Measurements from ENCODE around the gene ZNF407.

The ZNF407 gene

GRCh38 chr18:75033516-75033915 lies 435.8 kb downstream of the ZNF407 start:
- Histone ChIP-seq H3K4me3 (no peak overlapping the region), H3K27ac (no peak overlapping the region)
- TF ChIP-seq CTCF (IDR thresholded peaks at IDR 0.05), result no peak
- DNase-seq (ENCODE audit: low spot score), result no peak

- H3K27ac ChIP-seq, result no peak overlapping the region
- DNase-seq (ENCODE audit: low spot score), result no peak
- H3K4me3 ChIP-seq, result no peak overlapping the region
- TF ChIP-seq CTCF (IDR thresholded peaks at IDR 0.05), result no peak
These were observed 437.3 kb downstream of the ZNF407 start for GRCh38 chr18:75034937-75035336.

GRCh38 chr18:75035928-75036327 lies 438.3 kb downstream of the ZNF407 start:
- no peak for TF ChIP-seq CTCF (IDR thresholded peaks at IDR 0.05)

GRCh38 chr18:75036917-75037688 lies 439.4 kb downstream of the ZNF407 start:
- no peak overlapping the region for H3K27ac ChIP-seq
- DNase-seq (ENCODE audit: low spot score), result no peak
- no peak for TF ChIP-seq CTCF (IDR thresholded peaks at IDR 0.05)

More at GRCh38 chr18:75035928-75036327, 438.3 kb downstream of the ZNF407 start:
- Histone ChIP-seq H3K27ac (no peak overlapping the region), H3K4me3 (no peak overlapping the region)
- no peak for DNase-seq (ENCODE audit: low spot score)

GRCh38 chr18:75037689-75037955 lies 440.0 kb downstream of the ZNF407 start:
- Histone ChIP-seq H3K4me3 (no peak overlapping the region), H3K27ac (no peak overlapping the region)
- no peak for TF ChIP-seq CTCF (IDR thresholded peaks at IDR 0.05)
- no peak for DNase-seq (ENCODE audit: low spot score)

More at GRCh38 chr18:75036917-75037688, 439.4 kb downstream of the ZNF407 start:
- H3K4me3 ChIP-seq, result no peak overlapping the region

- no peak for DNase-seq (ENCODE audit: low spot score)
- TF ChIP-seq CTCF (IDR thresholded peaks at IDR 0.05), result no peak
These were observed 443.9 kb downstream of the ZNF407 start for GRCh38 chr18:75041586-75041985.

GRCh38 chr18:75043478-75043877 lies 445.8 kb downstream of the ZNF407 start:
- Histone ChIP-seq H3K4me3 (no peak overlapping the region), H3K27ac (no peak overlapping the region)
- no peak for TF ChIP-seq CTCF (IDR thresholded peaks at IDR 0.05)
- DNase-seq (ENCODE audit: low spot score), result no peak

More at GRCh38 chr18:75041586-75041985, 443.9 kb downstream of the ZNF407 start:
- no peak overlapping the region for H3K4me3 ChIP-seq
- no peak overlapping the region for H3K27ac ChIP-seq

Measured in coronary artery (tissue), 2 donors.